K562 (cell line): ENCODE results near the gene ARV1. TPM values are rescaled to one million over a fixed set of nuclear protein-coding genes. Genes with fewer than 3 reads are reported as not detected.

ENCODE experiments used
- BHLHE40 ChIP-seq: IDR thresholded peaks from 2 replicates; pipeline ENCODE4 v1.6.1; 2011; ENCODE audit warnings: low read length, improper control_type of control experiment
- CREM ChIP-seq: IDR thresholded peaks from 2 replicates; pipeline ENCODE4 v1.6.1; 2014; ENCODE audit warnings: antibody characterized with exemption, low read depth
- CTCF ChIP-seq, 3 experiments: IDR thresholded peaks in 2 of 3; conservative IDR thresholded peaks in 1 of 3; 2 replicates each; pipeline ENCODE4 v1.5.1; 2011 to 2012; ENCODE audit warnings: low read length in 3 of 3, mild to moderate bottlenecking in 3 of 3, control low read depth in 2 of 3, improper control_type of control experiment in 1 of 3, inconsistent platforms in 1 of 3, low read depth in 1 of 3, mixed read lengths in 1 of 3, moderate library complexity in 1 of 3; ENCODE audit not compliant: insufficient read depth in 2 of 3
- E2F6 ChIP-seq, 2 experiments: IDR thresholded peaks; 2 replicates each; pipeline ENCODE4 v1.6.1; 2011; ENCODE audit warnings: borderline replicate concordance in 1 of 2, control low read depth in 1 of 2, low read depth in 1 of 2, low read length in 1 of 2, mild to moderate bottlenecking in 1 of 2, mixed read lengths in 1 of 2, moderate library complexity in 1 of 2; ENCODE audit not compliant: insufficient read depth in 1 of 2, insufficient read length in 1 of 2, poor library complexity in 1 of 2, severe bottlenecking in 1 of 2; ENCODE audit errors: extremely low read depth in 1 of 2
- FIP1L1 ChIP-seq: fragments of 200-400 bp; formaldehyde crosslinking; IDR thresholded peaks from 2 replicates; pipeline ENCODE4 v1.6.1; 2018; ENCODE audit warnings: mild to moderate bottlenecking, low read depth, low read length; ENCODE audit not compliant: poor library complexity, severe bottlenecking
- HDAC8 ChIP-seq: fragments of 450-650 bp; IDR thresholded peaks from 2 replicates; pipeline ENCODE4 v1.6.1; 2016; ENCODE audit warnings: mild to moderate bottlenecking, missing genetic modification characterization, moderate library complexity, missing compliant biosample characterization
- ID3 ChIP-seq, 2 experiments: fragments of 250-450 bp in 1 of 2; fragments of 450-650 bp in 1 of 2; sonication (Bioruptor Pico) in 1 of 2; IDR thresholded peaks; 2 replicates each; pipeline versions ENCODE4 v1.6.1 to v1.8.0; 2016 to 2021; ENCODE audit warnings: mild to moderate bottlenecking in 2 of 2, moderate library complexity in 2 of 2, missing compliant biosample characterization in 1 of 2, missing genetic modification characterization in 1 of 2
- KDM4B ChIP-seq, 2 experiments: fragments of 450-650 bp in 1 of 2; sonication (generic) in 1 of 2; IDR thresholded peaks; 2 replicates each; pipeline ENCODE4 v1.6.1; 2016 to 2017; ENCODE audit warnings: borderline replicate concordance in 2 of 2, antibody characterized with exemption in 1 of 2, low read depth in 1 of 2, mild to moderate bottlenecking in 1 of 2
- MLX ChIP-seq, 2 experiments: fragments of 450-650 bp in 1 of 2; sonication (generic) in 1 of 2; formaldehyde crosslinking; conservative IDR thresholded peaks; 2 replicates each; pipeline versions ENCODE4 v1.4.0 to v1.8.1; 2020 to 2022; ENCODE audit warnings: mild to moderate bottlenecking in 1 of 2, missing genetic modification reagents in 1 of 2
- NR4A1 ChIP-seq, 2 experiments: fragments of 250-450 bp in 1 of 2; fragments of 450-650 bp in 1 of 2; sonication (Bioruptor Pico) in 1 of 2; IDR thresholded peaks; 2 replicates each; pipeline versions ENCODE4 v1.4.0 to v1.6.1; 2016 to 2020; ENCODE audit warnings: mild to moderate bottlenecking in 2 of 2, missing compliant biosample characterization in 1 of 2, missing genetic modification characterization in 1 of 2, moderate library complexity in 1 of 2
- NUFIP1 ChIP-seq: fragments of 450-650 bp; IDR thresholded peaks from 2 replicates; pipeline ENCODE4 v1.6.1; 2018; ENCODE audit not compliant: partially characterized antibody
- PATZ1 ChIP-seq: fragments of 250-450 bp; sonication (Bioruptor Pico); IDR thresholded peaks from 2 replicates; pipeline ENCODE4 v1.5.0; 2020; ENCODE audit warnings: mild to moderate bottlenecking, borderline replicate concordance
- POLR3G ChIP-seq: IDR thresholded peaks from 2 replicates; pipeline ENCODE4 v1.6.1; 2011; ENCODE audit not compliant: insufficient read length, insufficient replicate concordance; ENCODE audit errors: extremely low read depth
- SMARCB1 ChIP-seq: IDR thresholded peaks from 2 replicates; pipeline ENCODE4 v1.6.1; 2011; ENCODE audit warnings: improper control_type of control experiment, low read depth; ENCODE audit not compliant: insufficient read length
- SMARCE1 ChIP-seq: fragments of 450-650 bp; IDR thresholded peaks from 2 replicates; pipeline ENCODE4 v1.7.1; 2016; ENCODE audit warnings: mild to moderate bottlenecking
- TAF7 ChIP-seq: fragments of 450-650 bp; IDR thresholded peaks from 2 replicates; pipeline ENCODE4 v1.6.1; 2016; ENCODE audit warnings: missing genetic modification characterization, missing compliant biosample characterization
- TEAD1 ChIP-seq, 2 experiments: fragments of 450-650 bp in 1 of 2; sonication (generic) in 1 of 2; formaldehyde crosslinking; IDR thresholded peaks; 2 replicates each; pipeline versions ENCODE4 v1.4.0 to v1.8.0; 2020 to 2022; ENCODE audit warnings: mild to moderate bottlenecking in 2 of 2, missing genetic modification reagents in 1 of 2
- polyA plus RNA-seq, 8 experiments: library from polyadenylated mRNA; depleted of rRNA in 4 of 8; stranded (reverse) in 5 of 8; unstranded in 3 of 8; fragments of >200 nt; fragmentation: Nextera tagmentation in 2 of 8; fragmentation: Illumina TruSeq in 1 of 8; extraction: Ambion mirVana in 2 of 8; extraction: Trizol in 1 of 8; gene quantifications; 2 replicates each; pipeline versions ENCODE4 v1.2.1 to v1.2.3, GENCODE V29; 2011 to 2014; ENCODE audit warnings: inconsistent platforms in 1 of 8, missing spikeins in 1 of 8
- total RNA-seq, 7 experiments: library from RNA; depleted of rRNA in 6 of 7; stranded (reverse); fragments of >200 nt in 6 of 7; fragmentation: Illumina TruSeq in 2 of 7; extraction: Trizol in 2 of 7; gene quantifications; 2 replicates each; pipeline versions ENCODE4 v1.2.1 to v1.2.3, GENCODE V29; 2011 to 2021; ENCODE audit warnings: low replicate concordance in 1 of 7

ARV1 gene
- total and polyA plus RNA-seq, 9 of the 15 experiments (the other 6 are each of a cell fraction or from before 2014, with no cell fraction given), result 54.8 to 139 (median 74.0) TPM

GRCh38 chr1:230978491-230979388, at the start of gene ARV1, which contains the start of gene TTC13 (continued):
- TF ChIP-seq E2F6 (IDR thresholded peaks at IDR 0.05; ENCODE audit: borderline replicate concordance in 1 of 2, extremely low read depth in 1 of 2, insufficient read depth in 1 of 2, insufficient read length in 1 of 2, low read depth in 1 of 2, low read length in 1 of 2, poor library complexity in 1 of 2, severe bottlenecking in 1 of 2) (peak; percentile 29 to 68), TEAD1 (CRISPR knock-in tag; IDR thresholded peaks at IDR 0.05) (peak; percentile 52 to 87; a peak in 3 of 4 replicates), BHLHE40 (peak; percentile 79), FIP1L1 (peak; percentile 54), POLR3G (no peak), PATZ1 (CRISPR knock-in tag) (no peak), SMARCB1 (no peak), ID3 (CRISPR knock-in tag; IDR thresholded peaks at IDR 0.05) (no peak), ID3 (tag; IDR thresholded peaks at IDR 0.05) (0 out of 2 replicates have a peak, but pooled peaks have one; percentile 58), NUFIP1 (no peak), HDAC8 (no peak), KDM4B (IDR thresholded peaks at IDR 0.05; ENCODE audit: borderline replicate concordance in 2 of 2, low read depth in 1 of 2) (peak in 1 of 2 experiments; percentile 93; a peak in 2 of 4 replicates), SMARCE1 (peak; percentile 58; the same call in 1 of the 2 replicates), NR4A1 (CRISPR knock-in tag; IDR thresholded peaks at IDR 0.05) (0 out of 2 replicates have a peak, but pooled peaks have one; percentile 1), NR4A1 (tag; IDR thresholded peaks at IDR 0.05) (peak; percentile 71), CTCF (IDR thresholded peaks at IDR 0.05 in 2 of 3, conservative IDR thresholded peaks at IDR 0.05 in 1 of 3; ENCODE audit: insufficient read depth in 2 of 3, low read depth in 1 of 3, low read length in 3 of 3) (peak; percentile 38 to 53 (median 52); a peak in 5 of 6 replicates), MLX (CRISPR knock-in tag; conservative IDR thresholded peaks at IDR 0.05) (no peak), CREM (peak; percentile 97), TAF7 (tag) (peak; percentile 75)
